SU-DHL-6 (cell line): ENCODE measurements around the gene KAZN.

Experiments
- H2AFZ ChIP-seq: fragments of 200-600 bp; sonication (generic); 2 replicates; pipeline ENCODE4 v1.6.1; 2014; ENCODE audit warnings: low read depth, mild to moderate bottlenecking, moderate library complexity, mixed read lengths, antibody characterized with exemption, low read length; ENCODE audit not compliant: severe bottlenecking
- H3F3A ChIP-seq: fragments of 200-600 bp; shearing (Covaris generic); 2 replicates; pipeline ENCODE4 v1.6.0; 2016; ENCODE audit warnings: antibody characterized with exemption, mild to moderate bottlenecking; ENCODE audit not compliant: insufficient read depth
- H3K27ac ChIP-seq: fragments of 200-600 bp; sonication (generic); 2 replicates; pipeline ENCODE4 v1.5.1; 2016; ENCODE audit warnings: low read depth, mild to moderate bottlenecking, low read length, moderate library complexity, mixed read lengths
- H3K27me3 ChIP-seq: fragments of 200-600 bp; sonication (generic), shearing (Covaris generic); 2 replicates; pipeline ENCODE4 v1.6.0; 2014; ENCODE audit warnings: mild to moderate bottlenecking, low read length
- H3K36me3 ChIP-seq: fragments of 200-600 bp; sonication (generic); 2 replicates; pipeline ENCODE4 v1.6.1; 2014; ENCODE audit warnings: mild to moderate bottlenecking, low read length, mixed read lengths
- H3K4me2 ChIP-seq: fragments of 300-600, 200-600 bp; shearing (Covaris generic), sonication (generic); 2 replicates; pipeline ENCODE4 v1.6.0; 2014; ENCODE audit warnings: low read length, low read depth, mild to moderate bottlenecking; ENCODE audit not compliant: poor library complexity, severe bottlenecking
- H3K4me3 ChIP-seq: fragments of 200-600 bp; sonication (generic); 2 replicates; pipeline ENCODE4 v1.5.1; 2014; ENCODE audit warnings: antibody characterized with exemption, low read length, mild to moderate bottlenecking, mixed read lengths; ENCODE audit not compliant: insufficient read depth, poor library complexity, severe bottlenecking
- H3K79me2 ChIP-seq: fragments of 200-600 bp; sonication (generic); 2 replicates; pipeline ENCODE4 v1.6.1; 2014; ENCODE audit warnings: mild to moderate bottlenecking, low read length, moderate library complexity; ENCODE audit not compliant: insufficient read depth
- H3K9ac ChIP-seq: fragments of 200-600 bp; sonication (generic); 2 replicates; pipeline ENCODE4 v1.7.0; 2014; ENCODE audit warnings: mild to moderate bottlenecking, low read length
- H3K9me2 ChIP-seq: fragments of 200-600 bp; sonication (generic); replicated peaks from 2 replicates; pipeline ENCODE4 v1.6.1; 2014; ENCODE audit warnings: low read length; ENCODE audit not compliant: insufficient read depth
- H3K9me3 ChIP-seq: fragments of 200-600 bp; sonication (generic); 2 replicates; pipeline ENCODE4 v1.6.1; 2014; ENCODE audit warnings: low read length, mixed read lengths; ENCODE audit not compliant: insufficient read depth
- H4K20me1 ChIP-seq: fragments of 200-600 bp; sonication (generic); 2 replicates; pipeline ENCODE4 v1.6.1; 2014; ENCODE audit warnings: low read depth, mild to moderate bottlenecking, antibody characterized with exemption, low read length, moderate library complexity, mixed read lengths
- CTCF ChIP-seq: fragments of 200-600 bp; sonication (generic); IDR thresholded peaks from one replicate; pipeline ENCODE4 v1.5.1; 2017; ENCODE audit warnings: antibody characterized with exemption, mild to moderate bottlenecking, low read length, moderate library complexity; ENCODE audit not compliant: insufficient read depth, poor library complexity, severe bottlenecking
- EZH2phosphoT487 ChIP-seq: fragments of 200-600 bp; sonication (generic), shearing (Covaris generic); conservative IDR thresholded peaks from 2 replicates; pipeline ENCODE4 v1.6.1; 2018; ENCODE audit warnings: mild to moderate bottlenecking, antibody characterized with exemption, low read length, moderate library complexity, mixed read lengths

The KAZN gene

DNA sequence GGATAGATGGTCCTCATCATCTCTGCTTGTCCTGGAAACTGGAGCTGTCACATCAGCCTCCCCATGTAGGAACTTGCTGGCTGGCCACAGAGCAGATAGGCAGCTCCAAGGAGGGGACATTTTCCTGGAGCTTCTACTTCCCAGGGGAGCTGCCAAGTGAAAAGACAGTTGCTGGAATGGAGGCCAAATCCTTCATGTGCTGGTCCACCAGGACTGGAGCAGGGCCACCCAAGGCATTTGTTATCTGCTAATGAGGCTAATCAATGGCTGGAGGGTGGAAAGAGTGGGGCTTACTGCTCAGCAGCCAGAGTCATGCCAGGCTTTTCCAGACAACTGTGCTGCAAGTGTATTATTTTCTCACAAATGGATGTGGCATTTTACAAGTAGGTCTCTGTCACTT, 22.5 kb downstream of the KAZN start:
- Histone ChIP-seq H3K27ac (no peak overlapping the region), H3K9me2 (no peaks in the 10 kb centered on the region), H3K79me2 (no peaks in the 10 kb centered on the region), H3K9me3 (no peaks in the 10 kb centered on the region), H3K4me3 (no peak overlapping the region), H3K36me3 (no peaks in the 10 kb centered on the region), H3K4me2 (no peak overlapping the region), H3K27me3 (no peaks in the 10 kb centered on the region), H2AFZ (no peak overlapping the region), H3K9ac (no peak overlapping the region), H4K20me1 (no peaks in the 10 kb centered on the region), H3F3A (no peaks in the 10 kb centered on the region)
- TF ChIP-seq CTCF: no peak
- TF ChIP-seq EZH2phosphoT487: no peak

GRCh38 chr1:14623090-14623489, 24.6 kb downstream of the KAZN start:
- Histone ChIP-seq H3K9me3 (no peaks in the 10 kb centered on the region), H2AFZ (no peak overlapping the region), H3K9me2 (no peaks in the 10 kb centered on the region), H3K79me2 (no peaks in the 10 kb centered on the region), H3K27me3 (no peaks in the 10 kb centered on the region), H3K4me3 (no peak overlapping the region), H3K4me2 (no peak overlapping the region), H3K27ac (no peak overlapping the region), H3K36me3 (no peaks in the 10 kb centered on the region), H4K20me1 (no peaks in the 10 kb centered on the region), H3K9ac (no peak overlapping the region), H3F3A (no peaks in the 10 kb centered on the region)
- TF ChIP-seq CTCF (no peak), EZH2phosphoT487 (no peak)

DNA sequence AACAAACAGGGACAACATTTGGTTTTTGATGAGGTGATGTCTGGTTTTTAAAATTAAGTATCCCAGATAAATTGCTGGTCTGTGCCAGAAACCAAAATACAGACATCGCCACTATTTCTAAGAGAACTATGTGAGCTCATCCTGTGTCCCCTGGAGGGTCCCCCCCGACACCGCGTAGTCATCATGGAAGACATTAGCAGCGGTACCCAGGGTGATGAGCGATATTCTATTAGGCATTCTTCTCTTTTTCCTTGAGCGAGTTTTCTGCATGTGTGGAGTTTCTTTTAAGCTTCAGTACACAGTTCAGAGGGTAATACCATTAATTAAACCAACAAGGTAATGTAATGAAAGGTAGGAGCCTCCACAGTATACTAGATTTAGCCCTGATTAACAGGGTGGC, 26.5 kb downstream of the KAZN start:
- Histone ChIP-seq H3K9me3 (no peaks in the 10 kb centered on the region), H3K9ac (no peak overlapping the region), H3K9me2 (no peaks in the 10 kb centered on the region), H3K36me3 (no peaks in the 10 kb centered on the region), H3K4me2 (no peak overlapping the region), H3K27ac (no peak overlapping the region), H3F3A (no peaks in the 10 kb centered on the region), H4K20me1 (no peaks in the 10 kb centered on the region), H3K4me3 (no peak overlapping the region), H2AFZ (no peak overlapping the region), H3K27me3 (no peaks in the 10 kb centered on the region), H3K79me2 (no peaks in the 10 kb centered on the region)
- TF ChIP-seq EZH2phosphoT487: no peak

GRCh38 chr1:14625572-14625971, 27.1 kb downstream of the KAZN start:
- H3K4me3 ChIP-seq: no peak overlapping the region
- no peaks in the 10 kb centered on the region for H3K36me3 ChIP-seq
- no peak overlapping the region for H3K27ac ChIP-seq
- no peak overlapping the region for H3K4me2 ChIP-seq
- H3K79me2 ChIP-seq: no peaks in the 10 kb centered on the region
- TF ChIP-seq EZH2phosphoT487: no peak
- TF ChIP-seq CTCF: no peak
- no peak overlapping the region for H2AFZ ChIP-seq
- H3K9ac ChIP-seq: no peak overlapping the region
- H3F3A ChIP-seq: no peaks in the 10 kb centered on the region
- no peaks in the 10 kb centered on the region for H3K9me3 ChIP-seq
- no peaks in the 10 kb centered on the region for H3K27me3 ChIP-seq
- H3K9me2 ChIP-seq: no peaks in the 10 kb centered on the region
- H4K20me1 ChIP-seq: no peaks in the 10 kb centered on the region
